Heart left ventricle (tissue), 13 donors: ENCODE data around the gene YIF1B.

ENCODE experiments used
- CTCF ChIP-seq, 12 donors: fragments of 200-600 bp; sonication (generic) in 4 of 12; IDR thresholded peaks; one replicate each; pipeline versions ENCODE4 v1.5.0 to v1.8.0; 2018 to 2022; ENCODE audit warnings: antibody characterized with exemption in 12 of 12, mild to moderate bottlenecking in 5 of 12
- POLR2A ChIP-seq, 2 donors: fragments of 450-650 bp; IDR thresholded peaks; one replicate each; pipeline ENCODE4 v1.6.1; 2017; ENCODE audit warnings: antibody characterized with exemption in 2 of 2, mild to moderate bottlenecking in 2 of 2, moderate library complexity in 2 of 2
- donor health status: ischemic (EF 13 %, LVEDD 7.1; RV severe dilation, severe dysfunction).
- donor health status: DM: no; HTN: yes; CAD: no.
- donor health status: DM: no; HTN: no; CAD: no.
- donor health status: ischemic (EF 25% LVEDD 6.9; RV normal size, moderate dysfunction).
- donor health status: ischemic (EF 25% LVEDD 5.7; RV mildly dilated, moderate dysfunction).
- donor health status: ischemic (EF 35%, LVEDD 5.7; RV mildly dilated, moderate dysfunction).
- donor health status: nonischemic (EF 11% LVEDD 7.7; RV severe dilation, severe dysfunction).
- donor health status: DM: yes; HTN: yes; CAD: no.
- donor health status: PGD.
- donor health status: ischemic (EF 29% LVEDD 5.4; RV normal size, mild dysfunction).
- donor health status: nonischemic (EF 23%, LVEDD 6.1; RV moderate dilation, normal function).

- TF ChIP-seq CTCF (IDR thresholded peaks at IDR 0.05) (no peak), POLR2A (IDR thresholded peaks at IDR 0.05) (no peak)
These were observed 37.0 kb downstream of the YIF1B start for GRCh38 chr19:38278751-38279150.
